22Rv1 (cell line): ENCODE results near the gene IL1RAPL2.

ENCODE experiments used
- H3K27ac ChIP-seq: fragments of 450-650 bp; 2 replicates; pipeline ENCODE4 v1.5.1; 2017
- ZFX ChIP-seq: fragments of 450-650 bp; IDR thresholded peaks from 2 replicates; pipeline ENCODE4 v1.6.1; 2017; ENCODE audit warnings: antibody characterized with exemption, borderline replicate concordance
- TF ChIP-seq, protein P1 (sequence below): fragments of 450-650 bp; IDR thresholded peaks from 2 replicates; pipeline ENCODE4 v1.5.1; 2017; ENCODE audit warnings: mild to moderate bottlenecking

Gene IL1RAPL2

DNA sequence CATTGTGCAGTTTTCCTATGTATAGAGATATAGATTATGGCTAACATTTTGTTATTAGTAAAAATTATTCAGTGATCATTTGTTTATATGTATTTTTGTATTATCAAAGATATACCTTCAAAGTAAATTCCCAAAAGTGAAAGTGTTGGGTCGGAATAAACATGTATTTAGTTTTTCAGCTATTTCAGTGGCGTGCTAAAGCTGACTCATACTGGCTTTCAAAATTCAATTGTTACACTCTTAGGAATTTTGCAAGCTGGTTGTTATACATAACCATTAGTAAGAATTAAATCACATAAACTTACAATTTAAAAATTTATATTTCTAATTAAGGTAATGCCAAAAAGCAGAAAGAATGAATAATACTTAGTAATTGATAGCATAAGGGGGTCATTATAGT lies 968.0 kb downstream of the IL1RAPL2 start:
- H3K27ac ChIP-seq, result no peak overlapping the region
- TF ChIP-seq, protein P1, sequence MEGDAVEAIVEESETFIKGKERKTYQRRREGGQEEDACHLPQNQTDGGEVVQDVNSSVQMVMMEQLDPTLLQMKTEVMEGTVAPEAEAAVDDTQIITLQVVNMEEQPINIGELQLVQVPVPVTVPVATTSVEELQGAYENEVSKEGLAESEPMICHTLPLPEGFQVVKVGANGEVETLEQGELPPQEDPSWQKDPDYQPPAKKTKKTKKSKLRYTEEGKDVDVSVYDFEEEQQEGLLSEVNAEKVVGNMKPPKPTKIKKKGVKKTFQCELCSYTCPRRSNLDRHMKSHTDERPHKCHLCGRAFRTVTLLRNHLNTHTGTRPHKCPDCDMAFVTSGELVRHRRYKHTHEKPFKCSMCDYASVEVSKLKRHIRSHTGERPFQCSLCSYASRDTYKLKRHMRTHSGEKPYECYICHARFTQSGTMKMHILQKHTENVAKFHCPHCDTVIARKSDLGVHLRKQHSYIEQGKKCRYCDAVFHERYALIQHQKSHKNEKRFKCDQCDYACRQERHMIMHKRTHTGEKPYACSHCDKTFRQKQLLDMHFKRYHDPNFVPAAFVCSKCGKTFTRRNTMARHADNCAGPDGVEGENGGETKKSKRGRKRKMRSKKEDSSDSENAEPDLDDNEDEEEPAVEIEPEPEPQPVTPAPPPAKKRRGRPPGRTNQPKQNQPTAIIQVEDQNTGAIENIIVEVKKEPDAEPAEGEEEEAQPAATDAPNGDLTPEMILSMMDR, result no peak
- no peak for TF ChIP-seq ZFX

DNA sequence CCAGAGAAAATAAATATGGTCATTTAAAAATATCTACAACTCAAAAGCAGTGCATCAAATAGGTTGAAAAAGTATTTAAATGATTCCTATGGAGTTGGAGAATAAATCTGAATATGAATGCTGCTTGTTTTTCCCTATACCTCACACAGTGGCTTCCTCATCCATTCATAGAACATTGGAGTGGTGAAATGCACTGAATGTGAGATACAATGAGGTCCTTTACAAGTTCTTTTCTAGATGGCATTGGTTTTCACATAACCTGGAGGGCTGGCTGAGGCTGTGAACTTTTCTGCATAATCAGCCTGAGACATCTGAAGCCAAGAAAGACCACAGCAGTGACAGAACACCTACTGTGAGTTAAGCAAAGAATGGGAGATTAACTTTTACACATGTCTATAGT lies 977.3 kb downstream of the IL1RAPL2 start:
- H3K27ac ChIP-seq, result no peak overlapping the region
- TF ChIP-seq, protein P1, result no peak
- no peak for TF ChIP-seq ZFX

GRCh38 chrX:105550043-105550663 lies 984.2 kb downstream of the IL1RAPL2 start:
- TF ChIP-seq, protein P1, result no peak
- no peak for TF ChIP-seq ZFX
- H3K27ac ChIP-seq, result no peak overlapping the region

- TF ChIP-seq, protein P1, result no peak
- TF ChIP-seq ZFX, result no peak
- H3K27ac ChIP-seq, result no peak overlapping the region
Measured at GRCh38 chrX:105552395-105552794, 986.4 kb downstream of the IL1RAPL2 start.

DNA sequence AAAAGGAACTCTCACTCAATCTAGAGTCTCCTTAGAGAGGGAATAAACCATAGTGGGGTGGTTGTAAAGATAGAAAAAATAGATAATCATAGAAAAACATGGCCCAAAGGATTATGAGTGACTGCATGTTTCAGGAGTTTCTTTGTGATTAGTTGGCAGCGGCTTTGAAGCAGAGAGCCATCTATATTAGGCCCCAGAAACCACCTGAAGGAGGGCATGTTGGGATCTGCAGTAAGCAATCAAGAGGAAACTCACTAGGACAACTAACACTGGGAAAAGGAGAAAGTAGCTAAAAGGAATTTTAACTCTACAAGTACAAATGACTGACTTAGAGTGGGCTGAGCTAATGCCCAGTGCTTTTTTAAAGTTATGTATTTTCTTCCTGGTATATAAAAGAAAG lies 987.1 kb downstream of the IL1RAPL2 start:
- TF ChIP-seq ZFX, result no peak
- TF ChIP-seq, protein P1, result no peak
- H3K27ac ChIP-seq, result no peak overlapping the region

DNA sequence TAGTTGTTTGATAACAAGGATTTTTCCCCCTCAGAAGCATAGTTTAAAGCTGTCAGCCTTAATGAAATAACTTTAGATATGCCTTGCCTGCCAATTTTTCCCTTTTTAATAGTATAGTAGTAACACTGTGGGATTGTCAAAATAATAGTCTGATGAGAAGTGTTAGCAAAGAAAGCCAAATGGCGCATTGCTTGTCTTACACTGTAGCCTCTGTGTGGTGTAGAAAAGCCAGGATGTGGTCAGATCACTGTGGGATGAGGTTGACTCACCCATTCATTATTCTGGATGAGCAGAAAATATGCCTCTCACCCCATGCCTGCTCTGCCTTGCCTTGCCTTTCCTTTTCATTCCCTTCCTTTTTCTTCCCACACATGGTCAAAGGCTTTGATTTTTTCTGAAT lies 998.5 kb downstream of the IL1RAPL2 start:
- TF ChIP-seq, protein P1, result no peak
- no peak for TF ChIP-seq ZFX
- no peak overlapping the region for H3K27ac ChIP-seq

GRCh38 chrX:105565856-105566255 lies 999.9 kb downstream of the IL1RAPL2 start:
- no peak for TF ChIP-seq ZFX
- TF ChIP-seq, protein P1, result no peak
- H3K27ac ChIP-seq, result no peak overlapping the region
